ENCODE measurements around the gene PRELID2.

PRELID2 gene

DNA sequence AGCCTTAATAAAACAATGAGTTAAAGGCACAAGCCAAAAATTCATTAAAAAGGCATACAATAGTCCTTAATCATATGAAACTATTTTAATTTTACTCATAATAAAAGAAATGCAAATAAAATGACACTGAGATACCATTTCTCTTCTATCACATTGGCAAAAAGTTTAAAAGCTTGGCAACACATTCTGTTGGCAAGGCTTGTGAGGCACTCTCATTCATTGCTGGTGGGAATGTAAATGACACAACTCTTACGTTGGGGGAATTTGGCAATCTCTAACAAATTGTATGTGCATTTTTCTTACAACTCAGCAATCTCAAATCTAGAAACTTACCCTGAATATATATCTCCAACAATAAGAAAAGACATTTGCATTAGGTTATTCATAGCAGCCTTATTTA lies 111.6 kb downstream of the PRELID2 start:
- TF ChIP-seq, protein P1, sequence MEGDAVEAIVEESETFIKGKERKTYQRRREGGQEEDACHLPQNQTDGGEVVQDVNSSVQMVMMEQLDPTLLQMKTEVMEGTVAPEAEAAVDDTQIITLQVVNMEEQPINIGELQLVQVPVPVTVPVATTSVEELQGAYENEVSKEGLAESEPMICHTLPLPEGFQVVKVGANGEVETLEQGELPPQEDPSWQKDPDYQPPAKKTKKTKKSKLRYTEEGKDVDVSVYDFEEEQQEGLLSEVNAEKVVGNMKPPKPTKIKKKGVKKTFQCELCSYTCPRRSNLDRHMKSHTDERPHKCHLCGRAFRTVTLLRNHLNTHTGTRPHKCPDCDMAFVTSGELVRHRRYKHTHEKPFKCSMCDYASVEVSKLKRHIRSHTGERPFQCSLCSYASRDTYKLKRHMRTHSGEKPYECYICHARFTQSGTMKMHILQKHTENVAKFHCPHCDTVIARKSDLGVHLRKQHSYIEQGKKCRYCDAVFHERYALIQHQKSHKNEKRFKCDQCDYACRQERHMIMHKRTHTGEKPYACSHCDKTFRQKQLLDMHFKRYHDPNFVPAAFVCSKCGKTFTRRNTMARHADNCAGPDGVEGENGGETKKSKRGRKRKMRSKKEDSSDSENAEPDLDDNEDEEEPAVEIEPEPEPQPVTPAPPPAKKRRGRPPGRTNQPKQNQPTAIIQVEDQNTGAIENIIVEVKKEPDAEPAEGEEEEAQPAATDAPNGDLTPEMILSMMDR (IDR thresholded peaks at IDR 0.05; ENCODE audit: low read depth, low read length) = no peak
- DNase-seq (ENCODE audit: low read depth in 2 of 2) = peak; percentile 17 to 34
- H3K4me3 ChIP-seq (replicated peaks in 1 of 2; ENCODE audit: low read depth in 2 of 2, low read length in 2 of 2) = no peak overlapping the region

DNA sequence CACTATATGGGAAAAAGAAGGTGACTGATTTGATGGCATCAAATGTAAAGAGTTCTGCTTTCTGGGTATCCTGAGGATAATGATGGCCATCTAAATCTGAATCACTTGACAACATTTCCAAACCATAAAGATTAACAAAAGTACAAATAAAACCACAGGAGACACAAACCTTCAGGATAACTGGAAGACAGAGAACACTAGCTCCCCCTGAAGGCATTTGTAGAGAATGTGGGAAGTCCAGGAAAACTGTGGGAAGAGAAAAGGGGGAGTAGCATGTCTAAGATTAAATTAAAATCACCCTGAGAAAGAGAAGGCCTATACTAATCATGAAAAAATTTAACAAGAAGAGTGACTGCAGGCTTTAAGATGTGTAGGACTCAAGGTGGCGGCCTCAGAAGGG lies 116.2 kb downstream of the PRELID2 start:
- no peak overlapping the region for H3K4me3 ChIP-seq (replicated peaks in 1 of 2; ENCODE audit: low read depth in 2 of 2, low read length in 2 of 2)
- peak; percentile 39 to 52 for DNase-seq (ENCODE audit: low read depth in 2 of 2)
- TF ChIP-seq, protein P1 (IDR thresholded peaks at IDR 0.05; ENCODE audit: low read depth, low read length) = peak; percentile 53

DNA sequence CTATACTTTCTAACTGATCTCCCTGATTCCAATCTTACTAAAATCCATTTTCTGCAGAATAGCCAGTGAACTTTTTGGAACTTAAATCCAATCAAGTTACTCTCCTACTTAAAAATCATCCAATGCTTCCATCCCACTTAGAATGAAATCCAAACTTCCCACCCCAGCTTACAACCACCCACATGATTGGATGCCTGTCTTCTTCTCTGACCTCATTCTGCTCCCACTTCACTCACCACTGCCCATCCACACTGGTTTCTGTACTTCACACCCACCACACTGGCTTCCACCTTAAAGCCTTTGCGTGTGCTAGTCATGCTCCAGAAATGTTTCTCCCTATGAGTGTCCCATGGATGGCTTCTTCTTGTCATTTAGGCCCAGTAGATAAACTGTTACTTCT lies 119.7 kb downstream of the PRELID2 start:
- DNase-seq (ENCODE audit: low read depth in 2 of 2) = no peak
- H3K4me3 ChIP-seq (replicated peaks in 1 of 2; ENCODE audit: low read depth in 2 of 2, low read length in 2 of 2) = no peak overlapping the region
- TF ChIP-seq, protein P1 (IDR thresholded peaks at IDR 0.05; ENCODE audit: low read depth, low read length) = no peak

DNA sequence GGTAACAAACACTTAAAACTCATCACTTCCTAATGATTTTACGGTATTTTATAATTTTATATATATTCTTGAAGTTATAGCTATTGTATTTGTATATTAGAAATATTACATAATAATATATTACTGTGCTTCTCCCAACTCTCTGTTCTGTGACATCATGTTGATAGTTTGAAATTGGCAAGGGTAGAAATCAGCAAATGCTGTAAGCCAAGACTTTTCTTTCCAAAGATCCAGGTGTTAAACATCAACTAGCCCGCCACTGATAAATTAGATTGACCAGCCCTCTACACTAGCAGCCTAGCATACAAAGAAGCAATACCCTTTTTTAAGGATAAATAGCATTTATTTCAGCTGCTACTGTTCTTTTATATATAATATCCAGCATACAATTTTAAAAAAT lies 122.9 kb downstream of the PRELID2 start:
- TF ChIP-seq, protein P1 (IDR thresholded peaks at IDR 0.05; ENCODE audit: low read depth, low read length) = no peak
- no peak overlapping the region for H3K4me3 ChIP-seq (replicated peaks in 1 of 2; ENCODE audit: low read depth in 2 of 2, low read length in 2 of 2)
- DNase-seq (ENCODE audit: low read depth in 2 of 2) = no peak

DNA sequence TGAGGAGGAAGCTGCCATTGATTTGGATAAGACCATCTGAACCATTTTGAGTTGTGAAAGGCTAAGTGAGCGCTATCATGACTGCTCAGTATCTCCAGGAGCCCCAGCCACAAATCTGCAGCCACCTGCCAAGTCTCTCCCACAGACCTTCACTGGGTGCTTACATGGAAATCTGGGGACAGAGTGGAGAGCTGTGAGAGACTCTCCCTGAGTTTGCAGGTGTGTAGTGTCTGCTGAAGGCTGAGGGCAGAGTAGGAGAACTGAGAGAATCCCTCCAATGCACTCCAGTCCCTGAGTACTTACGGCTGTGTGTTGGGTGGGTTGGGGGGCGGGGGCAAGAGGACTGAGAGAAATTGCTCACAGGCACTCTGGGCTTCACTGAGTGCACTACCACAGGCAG lies 123.7 kb downstream of the PRELID2 start:
- TF ChIP-seq, protein P1 (IDR thresholded peaks at IDR 0.05; ENCODE audit: low read depth, low read length) = no peak
- H3K4me3 ChIP-seq (replicated peaks in 1 of 2; ENCODE audit: low read depth in 2 of 2, low read length in 2 of 2) = no peak overlapping the region
- DNase-seq (ENCODE audit: low read depth in 2 of 2) = no peak
